GM21423 (cell line): ENCODE measurements around the gene PCBP3.

Experiments
- ATAC-seq: cut with Tn5 transposase; IDR thresholded peaks from one replicate; pipeline ENCODE4 v1.9.1; 2021; ENCODE audit warnings: mild to moderate bottlenecking, moderate library complexity; ENCODE audit not compliant: unreplicated experiment

The PCBP3 gene

DNA sequence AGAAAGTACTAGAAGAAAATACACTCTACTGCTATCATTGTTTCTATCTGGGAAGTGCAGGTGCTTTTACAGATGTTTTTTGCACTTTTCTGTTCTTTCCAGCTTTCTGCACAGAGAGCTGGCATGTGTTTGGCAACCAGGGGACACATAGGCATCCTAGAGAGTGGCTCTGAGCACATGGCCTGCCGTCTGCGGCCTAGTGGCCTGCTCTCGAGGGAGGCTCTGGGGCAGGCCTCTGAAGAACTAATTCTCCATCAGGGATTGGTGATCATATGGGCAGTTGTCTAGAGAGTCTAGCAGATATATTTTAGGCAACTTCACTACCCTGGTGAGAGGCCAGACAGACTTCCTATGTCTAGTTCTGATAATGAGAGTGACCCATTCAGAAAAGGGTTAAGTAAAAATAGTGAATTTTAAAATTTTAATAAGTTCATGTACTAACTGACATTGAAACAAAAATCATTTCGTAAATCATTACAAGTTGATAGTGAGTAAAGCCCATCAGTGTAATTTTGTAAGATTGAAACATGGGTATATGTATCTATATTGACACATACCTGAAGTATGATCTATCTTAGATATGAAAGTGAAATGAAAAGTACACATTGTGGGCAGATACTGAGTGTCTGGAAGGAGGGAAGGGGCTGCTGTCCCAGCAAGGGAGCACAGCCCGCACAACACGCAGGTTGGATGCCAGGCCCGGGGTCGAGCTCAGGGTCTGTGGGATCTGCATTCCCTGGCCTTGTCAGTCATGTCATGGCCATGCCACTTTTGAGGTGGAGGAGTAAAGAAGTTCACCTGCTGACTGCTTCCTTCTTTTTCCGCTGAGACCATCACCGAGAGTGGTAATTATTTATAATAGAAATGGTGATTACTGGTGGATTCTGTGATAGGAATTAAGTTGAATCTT is 79.8 kb downstream of the PCBP3 start:
- ATAC-seq, result no peak

DNA sequence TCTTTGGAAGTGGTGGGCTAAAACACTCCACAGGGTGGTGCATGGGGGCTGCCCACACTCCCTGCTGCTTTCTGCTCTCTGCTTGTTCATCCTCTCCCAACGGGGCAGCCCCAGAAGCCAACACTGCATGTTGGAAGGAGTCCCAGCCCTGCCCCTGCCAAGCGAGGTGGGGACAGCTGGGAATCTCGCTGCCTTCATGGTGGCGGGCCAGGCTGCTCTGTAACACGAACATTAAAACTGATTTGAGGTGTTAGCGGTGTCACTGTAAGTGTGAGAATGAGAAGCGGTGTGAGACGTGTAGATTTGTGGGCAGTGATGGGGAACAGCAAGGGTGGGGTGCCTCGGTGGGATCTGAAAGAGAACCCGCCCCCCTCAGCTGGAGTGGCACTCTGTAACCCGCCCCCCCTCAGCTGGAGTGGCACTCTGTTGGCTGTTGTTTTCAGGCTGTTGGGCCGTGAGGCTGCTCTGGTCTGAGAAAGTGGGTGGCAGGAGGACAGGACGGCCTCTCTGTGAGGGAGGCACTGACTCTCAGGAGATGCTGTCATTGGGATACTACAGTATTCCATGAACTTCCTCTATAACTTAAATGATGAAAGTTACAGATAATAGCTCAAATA is 80.9 kb downstream of the PCBP3 start:
- no peak for ATAC-seq

DNA sequence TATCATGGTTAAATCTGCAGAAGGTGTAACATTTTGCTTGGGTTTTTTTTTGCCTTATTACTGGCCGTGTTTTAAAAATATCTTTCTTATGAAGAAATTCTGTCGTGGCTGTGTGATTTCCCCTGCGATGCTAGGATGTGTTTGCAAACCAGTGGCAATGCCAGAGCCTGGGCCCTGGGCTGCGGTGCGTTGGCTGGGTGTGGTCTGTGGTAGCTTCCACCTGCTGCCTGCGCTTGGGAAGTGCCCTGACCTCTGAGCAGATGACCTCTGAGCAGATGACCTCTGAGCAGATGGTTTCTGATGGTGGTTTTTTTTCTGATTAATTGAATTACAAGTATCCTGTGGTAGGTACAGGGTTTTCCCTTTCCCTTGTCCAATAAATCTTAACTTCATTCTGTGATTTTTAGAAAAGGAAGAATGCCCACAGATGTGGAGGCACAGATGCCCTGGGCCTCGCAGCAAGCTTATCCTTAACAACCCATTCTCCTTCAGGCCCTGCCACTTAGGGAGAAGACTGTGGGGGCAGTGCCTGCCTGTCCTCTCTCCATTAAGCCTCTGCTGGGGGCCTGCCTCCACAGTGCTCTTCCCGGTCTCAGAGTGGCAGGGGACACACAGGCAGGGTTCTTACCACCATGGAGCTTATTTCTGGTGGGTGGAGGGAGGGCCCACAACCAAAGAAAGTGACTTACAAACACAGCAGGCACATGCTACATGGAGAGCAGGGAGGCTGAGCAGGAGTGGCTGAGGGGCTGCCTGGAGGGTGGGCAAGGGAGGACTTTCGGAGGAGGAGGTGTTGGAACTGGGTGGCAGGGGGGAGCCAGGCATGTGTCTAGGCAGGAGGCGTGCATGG is 81.7 kb downstream of the PCBP3 start:
- no peak for ATAC-seq

DNA sequence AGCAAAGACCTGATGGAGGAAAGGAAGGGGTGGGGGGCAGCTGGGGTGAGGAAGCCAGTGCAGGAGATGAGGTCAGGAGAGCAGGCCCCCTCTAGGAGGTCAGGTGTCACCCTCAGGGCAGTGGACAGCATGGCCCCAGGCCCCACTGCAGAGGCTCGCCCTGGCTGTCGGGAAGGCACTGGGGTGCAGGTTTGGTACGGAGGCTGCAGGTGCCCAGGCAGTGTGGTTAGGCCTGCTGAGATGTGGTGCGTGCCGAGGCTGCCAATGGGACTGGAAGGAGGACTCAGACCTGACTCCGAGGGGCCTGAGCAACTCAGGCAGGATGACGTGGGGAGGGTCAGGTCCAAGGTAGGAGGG is 82.3 kb downstream of the PCBP3 start:
- ATAC-seq, result no peak

DNA sequence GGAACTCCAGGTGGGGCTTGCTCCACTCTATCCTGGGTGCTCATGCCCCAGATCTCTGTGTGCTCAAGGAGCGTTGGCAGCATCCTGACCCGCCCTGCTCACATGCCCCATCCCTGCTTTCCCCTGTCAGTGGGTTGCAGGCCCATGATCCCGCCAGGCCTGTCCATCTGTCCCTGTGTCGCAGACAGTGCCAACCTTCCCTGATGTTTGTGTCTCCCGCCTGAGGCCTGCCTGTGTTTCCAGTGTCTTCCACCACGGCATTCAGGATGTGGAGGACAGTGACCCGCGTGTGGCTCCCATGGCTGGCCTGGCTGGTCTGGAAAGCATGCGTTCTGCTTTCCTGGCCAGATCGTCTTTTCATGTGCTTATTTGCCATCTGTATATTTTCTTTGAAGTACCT is 82.9 kb downstream of the PCBP3 start:
- no peak for ATAC-seq

DNA sequence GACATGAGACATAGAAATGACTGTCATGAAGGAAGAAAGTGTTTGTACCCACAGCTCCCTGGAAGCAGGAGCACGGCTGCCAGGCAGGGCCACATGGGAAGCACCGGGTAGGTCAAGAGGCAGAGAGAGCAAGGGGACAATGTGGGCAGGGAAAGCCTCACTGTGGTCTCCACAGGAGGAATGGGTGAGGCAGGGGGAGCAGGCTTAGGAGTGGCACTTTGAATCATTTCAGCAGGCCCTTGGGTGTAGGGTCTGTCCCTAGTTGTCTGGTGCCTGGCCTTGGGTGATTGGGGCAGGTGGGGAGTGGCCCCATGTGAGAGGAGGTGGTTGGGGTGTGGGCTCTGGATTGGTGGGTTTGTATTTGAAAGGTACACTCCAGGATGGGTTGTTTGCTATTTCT is 83.9 kb downstream of the PCBP3 start:
- ATAC-seq, result no peak

DNA sequence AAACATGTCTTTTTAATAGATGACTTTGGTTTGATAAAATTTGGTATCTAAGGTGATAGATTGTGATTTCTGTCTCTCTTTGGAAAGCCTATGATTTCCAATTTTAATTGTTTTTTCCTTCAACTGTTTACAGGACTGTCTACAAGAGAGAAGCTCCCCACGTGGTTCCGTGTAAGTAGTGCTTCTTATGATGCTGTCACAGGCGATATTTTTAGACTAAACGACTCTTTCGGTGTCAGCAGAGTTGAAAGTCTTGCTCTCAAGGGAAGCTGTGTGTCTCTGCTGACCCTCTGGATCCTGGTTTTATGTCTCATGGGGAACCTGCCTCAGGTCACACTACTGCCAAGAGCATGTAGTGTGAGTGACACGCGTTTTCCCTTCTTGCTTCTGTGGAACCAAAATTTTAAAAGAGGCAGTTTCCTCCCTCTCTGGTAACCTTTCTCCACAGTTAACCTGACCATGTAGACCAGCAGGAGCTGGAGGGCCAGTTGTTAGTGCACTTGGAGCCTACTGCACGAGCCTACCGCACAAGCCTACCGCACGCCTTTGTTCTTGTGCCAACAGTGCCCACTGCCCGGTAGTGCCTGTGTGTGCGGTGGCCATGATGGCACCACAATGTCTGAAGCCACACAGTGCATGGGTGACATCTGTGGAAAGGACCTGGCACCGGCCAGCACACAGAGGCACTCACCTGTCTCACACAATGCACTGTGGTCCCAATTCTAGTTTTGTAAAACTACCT is 91.9 kb downstream of the PCBP3 start:
- no peak for ATAC-seq

DNA sequence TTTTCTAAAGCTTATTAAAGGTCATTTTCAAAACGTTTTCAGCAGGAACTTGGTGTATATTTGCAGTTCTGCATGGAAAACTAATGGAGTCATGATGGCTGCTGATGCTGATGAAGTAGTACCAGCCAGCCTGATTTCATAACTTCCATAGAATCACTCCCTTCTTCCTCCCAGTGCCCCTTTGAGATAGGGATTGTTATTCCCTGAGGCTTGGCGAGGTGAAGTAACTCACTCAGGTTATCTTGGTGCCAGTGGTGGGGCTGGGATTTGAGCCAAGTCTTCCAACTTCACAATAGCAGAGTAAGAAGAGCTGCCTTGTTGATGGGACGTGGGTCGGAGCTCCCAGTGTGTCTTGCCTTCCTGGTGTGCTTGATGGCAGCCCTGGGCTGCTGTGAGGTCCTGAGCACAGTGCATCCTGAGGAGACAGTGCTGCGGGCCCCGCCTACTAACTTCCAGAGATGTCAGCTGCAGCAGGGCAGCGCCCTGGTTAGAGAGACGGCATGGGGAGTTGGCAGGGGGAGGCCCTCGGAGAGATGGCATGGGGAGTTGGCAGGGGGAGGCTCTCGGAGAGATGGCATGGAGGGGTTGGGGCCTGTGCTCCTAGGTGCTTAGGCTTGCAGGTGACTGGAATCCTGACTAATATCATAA is 92.6 kb downstream of the PCBP3 start:
- ATAC-seq, result no peak

DNA sequence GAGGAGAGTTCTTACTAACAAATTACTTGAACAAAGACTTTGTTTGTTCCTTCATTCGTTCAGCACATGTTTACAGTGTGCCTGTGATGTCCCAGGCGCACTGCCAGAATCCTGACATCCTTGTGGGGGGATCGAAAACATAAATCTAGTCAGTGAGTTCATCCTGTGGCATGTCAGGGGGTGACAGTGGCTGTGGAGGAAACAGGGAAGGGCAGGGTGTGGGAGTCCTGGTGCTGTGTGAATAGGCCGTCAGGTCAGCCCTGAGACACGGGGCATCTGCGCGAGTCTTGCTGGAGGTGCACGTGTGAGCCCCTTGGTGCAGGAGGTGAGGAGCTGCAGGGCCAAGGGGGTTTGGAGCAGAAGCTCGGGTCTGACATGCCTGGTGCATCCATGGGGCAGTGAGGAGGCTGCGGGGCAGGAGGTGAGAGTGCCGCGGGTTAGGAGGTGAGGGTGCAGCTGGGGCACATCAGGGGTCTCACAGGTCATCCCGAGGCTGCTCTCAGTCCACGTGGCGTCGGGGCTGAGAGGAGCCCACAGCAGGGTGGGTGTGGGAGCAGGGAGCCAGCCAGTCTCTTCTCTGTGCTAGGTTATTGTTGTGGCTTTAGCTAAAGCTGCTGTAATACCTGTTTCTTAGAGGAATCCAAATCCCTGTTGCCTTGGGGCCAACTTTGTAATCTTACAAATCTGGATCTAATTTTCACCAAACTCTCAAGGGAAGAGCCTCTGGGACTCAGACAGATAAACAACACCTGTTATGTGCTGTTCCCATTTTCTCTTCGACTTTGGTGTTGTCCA is 93.4 kb downstream of the PCBP3 start:
- ATAC-seq, result no peak

DNA sequence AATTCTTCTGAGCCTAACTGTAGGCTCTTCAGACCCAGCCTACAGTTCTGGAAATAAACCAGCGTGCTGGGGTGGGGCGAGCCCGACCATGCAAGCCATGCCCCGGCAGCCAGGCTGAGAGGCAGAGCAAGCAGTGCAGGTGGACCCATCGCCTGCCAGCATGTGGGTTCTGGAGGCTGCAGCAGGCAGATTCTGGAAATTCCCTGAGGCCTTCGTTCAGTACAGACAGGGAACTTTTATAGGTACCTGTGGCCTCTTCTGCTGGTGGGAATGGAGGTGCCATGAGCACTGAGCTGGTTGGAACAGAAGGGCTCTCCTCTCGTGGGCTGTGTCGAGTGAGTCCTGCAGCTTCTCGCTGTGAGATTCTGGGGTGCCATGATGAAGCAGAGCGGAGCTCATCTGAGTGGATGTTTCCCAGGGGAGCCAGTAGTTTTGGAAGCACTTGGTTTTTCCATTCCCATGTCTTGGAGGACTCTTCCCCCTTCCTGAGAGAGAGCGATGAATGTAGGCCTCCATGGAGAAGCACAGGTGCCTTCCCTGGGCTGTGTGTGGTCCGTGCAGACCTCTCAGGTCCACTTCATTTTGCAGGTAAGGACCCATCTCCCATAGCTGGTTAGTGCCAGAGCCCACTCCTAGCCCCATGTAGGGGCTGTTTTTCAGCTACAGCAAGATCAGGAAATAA is 94.1 kb downstream of the PCBP3 start:
- ATAC-seq, result no peak

DNA sequence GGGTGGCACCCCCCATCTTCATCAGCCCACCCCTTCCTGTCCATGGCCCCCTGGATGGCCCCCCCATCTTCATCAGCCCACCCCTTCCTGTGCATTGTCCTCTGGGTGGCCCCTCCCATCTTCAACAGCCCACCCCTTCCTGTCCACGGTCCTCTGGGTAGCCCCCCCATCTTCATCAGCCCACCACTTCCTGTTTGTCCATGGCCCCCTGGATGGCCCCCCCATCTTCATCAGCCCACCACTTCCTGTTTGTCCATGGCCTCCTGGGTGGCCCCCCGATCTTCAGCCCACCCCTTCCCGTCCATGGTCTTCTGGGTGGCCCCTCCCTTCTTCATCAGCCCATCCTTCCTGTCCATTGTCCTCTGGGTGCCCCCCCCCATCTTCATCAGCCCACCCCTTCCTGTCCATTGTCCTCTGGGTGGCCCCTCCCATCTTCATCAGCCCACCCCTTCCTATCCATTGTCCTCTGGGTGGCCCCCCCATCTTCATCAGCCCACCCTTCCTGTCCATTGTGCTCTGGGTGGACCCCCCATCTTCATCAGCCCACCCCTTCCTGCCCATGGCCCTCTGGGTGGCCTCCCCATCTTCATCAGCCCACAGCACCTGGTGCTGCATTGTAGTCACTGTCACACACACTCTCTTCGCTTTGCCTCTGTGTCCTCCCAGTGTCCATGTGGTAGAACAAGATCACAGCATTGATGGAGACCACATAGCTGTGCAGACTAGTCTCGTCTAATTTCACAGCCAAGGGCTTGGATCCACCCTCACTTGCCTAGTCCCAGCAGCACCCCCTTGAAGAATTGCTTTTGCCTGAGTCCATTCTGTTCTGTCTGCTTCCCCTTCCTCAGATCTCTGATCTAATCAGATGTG is 95.9 kb downstream of the PCBP3 start:
- ATAC-seq, result no peak

DNA sequence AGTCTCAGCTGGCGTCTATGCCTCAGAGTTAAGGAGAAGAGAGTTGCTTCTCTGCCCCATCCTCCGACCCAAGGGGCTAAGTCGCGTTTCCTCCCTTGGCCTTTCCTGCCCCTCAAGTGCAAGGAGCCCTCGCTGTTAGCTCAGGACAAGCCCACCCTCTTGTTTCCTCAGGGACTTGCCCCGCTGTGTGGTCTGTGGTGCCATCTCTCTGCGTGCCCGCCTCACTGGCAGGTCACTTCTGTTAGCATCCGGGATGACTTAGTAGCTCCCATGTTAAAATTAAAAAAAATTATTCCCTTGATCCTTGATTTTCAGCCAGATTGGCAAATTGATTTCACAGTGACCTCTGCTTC is 96.5 kb downstream of the PCBP3 start:
- no peak for ATAC-seq

DNA sequence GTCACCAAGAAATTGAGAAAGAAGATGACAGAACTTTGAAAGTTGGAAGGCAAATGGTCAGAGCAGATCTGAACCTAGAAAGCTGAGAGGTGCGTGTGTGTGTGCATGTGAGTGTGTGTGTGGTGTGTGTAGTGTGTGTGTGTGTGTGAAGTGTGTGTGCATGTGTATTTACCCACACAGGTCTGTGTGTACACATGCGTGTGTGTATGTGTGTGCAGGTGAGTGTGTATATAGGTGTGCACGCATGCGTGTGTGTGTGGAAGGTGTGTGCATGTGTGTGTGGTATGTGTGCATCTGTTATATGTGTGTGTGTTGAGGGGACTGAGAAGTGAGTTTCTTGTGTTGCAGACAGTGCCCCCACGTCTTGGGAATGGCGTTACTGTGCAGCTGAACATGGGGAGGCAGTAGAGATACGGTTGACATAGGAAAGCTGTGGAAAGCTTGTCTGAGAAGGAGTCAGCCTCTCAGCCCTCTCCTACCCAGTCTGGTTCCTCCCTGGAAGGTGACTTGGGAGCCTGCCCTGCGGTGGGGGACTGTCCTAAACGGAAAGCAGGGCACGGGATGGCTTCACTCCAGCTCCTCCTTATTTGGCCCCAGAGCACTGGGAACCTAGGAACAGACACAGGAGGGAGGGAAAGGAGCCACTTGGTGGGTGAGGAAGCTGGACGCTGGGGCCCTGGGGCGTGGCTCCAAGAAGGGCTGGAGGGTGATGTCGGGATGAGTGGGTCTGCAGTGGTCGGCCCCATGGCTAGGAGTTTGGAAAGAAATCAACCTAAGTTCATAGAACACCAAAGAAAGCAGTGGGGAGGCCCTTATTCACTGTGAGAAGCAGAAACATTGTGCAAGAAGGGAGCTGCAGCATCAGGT is 97.2 kb downstream of the PCBP3 start:
- ATAC-seq, result no peak

DNA sequence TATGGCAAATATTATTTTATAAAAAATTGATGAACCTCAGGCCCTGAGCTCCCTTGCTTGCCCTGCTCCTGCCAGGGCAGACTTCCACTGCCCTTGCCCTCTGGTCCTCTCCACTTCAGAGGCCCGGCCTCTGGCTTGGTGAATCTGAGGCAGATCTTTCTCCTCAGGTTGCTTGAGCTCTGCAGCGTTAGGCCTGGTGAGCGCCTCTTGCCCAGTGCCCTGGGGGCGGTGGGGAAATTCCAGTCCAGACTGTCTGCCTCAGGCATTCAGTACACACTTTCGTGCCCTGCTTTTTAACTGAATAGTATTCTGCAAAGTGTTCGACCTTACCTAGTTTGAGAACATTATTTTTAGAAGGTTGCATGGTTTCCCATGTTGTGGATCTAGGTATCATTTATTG is 98.2 kb downstream of the PCBP3 start:
- ATAC-seq, result no peak

DNA sequence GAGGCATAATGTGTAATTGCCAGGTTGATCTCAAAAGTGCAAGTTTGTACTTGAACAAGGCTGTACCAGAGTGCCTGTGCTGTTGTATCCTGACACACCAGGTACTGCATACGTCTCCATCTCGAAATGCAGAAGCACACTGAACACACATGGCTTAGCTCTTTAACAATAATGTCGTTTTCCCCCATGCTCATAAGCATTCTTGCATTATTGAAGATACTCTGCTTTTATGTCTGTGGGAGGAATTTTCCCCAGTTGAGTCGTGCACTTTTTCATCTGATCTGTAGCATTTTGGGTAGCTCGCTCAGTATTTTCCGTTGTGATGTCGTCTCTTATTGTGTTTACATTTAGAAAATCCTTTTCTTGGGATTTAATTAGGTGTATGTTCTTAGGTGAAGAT is 98.7 kb downstream of the PCBP3 start:
- ATAC-seq, result no peak

DNA sequence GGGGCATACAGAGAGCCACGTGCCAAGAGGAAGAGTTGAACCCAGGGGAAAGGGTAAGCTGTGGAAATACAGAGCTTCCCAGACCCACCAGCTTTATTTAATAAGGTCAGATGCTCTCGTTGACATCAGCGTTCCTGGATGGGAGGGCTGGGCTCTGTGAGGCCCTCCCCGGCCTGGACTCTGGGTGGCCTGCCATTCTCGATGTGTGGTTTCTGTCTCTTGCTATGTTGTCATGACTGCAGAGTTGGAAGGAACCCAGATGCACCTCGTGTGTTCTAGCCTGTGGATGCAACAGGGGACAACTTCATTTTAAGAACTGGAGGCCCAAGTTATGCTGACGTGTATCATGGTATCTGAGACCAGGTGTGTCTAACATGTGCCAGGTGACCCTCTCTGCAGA is 101.7 kb downstream of the PCBP3 start:
- ATAC-seq, result no peak

DNA sequence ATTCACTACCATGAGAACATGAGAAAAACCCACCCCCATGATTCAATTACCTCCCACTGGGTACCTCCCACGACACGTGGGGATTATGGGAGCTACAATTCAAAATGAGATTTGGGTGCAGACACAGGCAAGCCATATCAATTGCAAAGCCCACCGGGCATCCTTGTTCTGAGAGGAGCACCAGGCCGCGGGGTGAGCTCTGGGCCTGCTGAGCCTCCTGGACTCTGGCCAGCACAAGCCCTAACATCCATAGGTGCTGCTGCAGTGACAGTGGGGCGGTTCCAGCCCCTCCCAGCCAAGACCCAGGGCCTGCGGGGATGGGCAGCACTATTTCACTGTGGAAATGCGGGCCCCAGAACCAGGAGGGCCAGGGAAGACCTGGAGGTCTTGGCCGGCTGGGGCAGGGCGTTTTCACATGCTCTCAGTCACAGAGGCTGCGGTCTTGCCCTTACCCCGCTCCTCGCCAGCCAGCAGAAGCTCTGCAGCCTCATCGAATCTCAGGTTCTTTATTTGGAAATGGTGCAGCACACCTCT is 103.8 kb downstream of the PCBP3 start:
- no peak for ATAC-seq
